Limb (tissue), 2 donors: ENCODE results near the gene FBXO5.
A peak's percentile ranks its signal among the peaks of the same experiment; 100 is the strongest.
"Not testable (repeated sequence)": the region's sequence is repeated elsewhere in the genome, so short reads cannot be mapped to it uniquely, and the experiment has no call there.

ENCODE experiments used
- DNase-seq, 2 donors: peaks; one replicate each; pipeline ENCODE4 v3.0.0-alpha.2; 2016; ENCODE audit errors: extremely low spot score in 2 of 2

The FBXO5 gene, protein sequence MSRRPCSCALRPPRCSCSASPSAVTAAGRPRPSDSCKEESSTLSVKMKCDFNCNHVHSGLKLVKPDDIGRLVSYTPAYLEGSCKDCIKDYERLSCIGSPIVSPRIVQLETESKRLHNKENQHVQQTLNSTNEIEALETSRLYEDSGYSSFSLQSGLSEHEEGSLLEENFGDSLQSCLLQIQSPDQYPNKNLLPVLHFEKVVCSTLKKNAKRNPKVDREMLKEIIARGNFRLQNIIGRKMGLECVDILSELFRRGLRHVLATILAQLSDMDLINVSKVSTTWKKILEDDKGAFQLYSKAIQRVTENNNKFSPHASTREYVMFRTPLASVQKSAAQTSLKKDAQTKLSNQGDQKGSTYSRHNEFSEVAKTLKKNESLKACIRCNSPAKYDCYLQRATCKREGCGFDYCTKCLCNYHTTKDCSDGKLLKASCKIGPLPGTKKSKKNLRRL

DNA sequence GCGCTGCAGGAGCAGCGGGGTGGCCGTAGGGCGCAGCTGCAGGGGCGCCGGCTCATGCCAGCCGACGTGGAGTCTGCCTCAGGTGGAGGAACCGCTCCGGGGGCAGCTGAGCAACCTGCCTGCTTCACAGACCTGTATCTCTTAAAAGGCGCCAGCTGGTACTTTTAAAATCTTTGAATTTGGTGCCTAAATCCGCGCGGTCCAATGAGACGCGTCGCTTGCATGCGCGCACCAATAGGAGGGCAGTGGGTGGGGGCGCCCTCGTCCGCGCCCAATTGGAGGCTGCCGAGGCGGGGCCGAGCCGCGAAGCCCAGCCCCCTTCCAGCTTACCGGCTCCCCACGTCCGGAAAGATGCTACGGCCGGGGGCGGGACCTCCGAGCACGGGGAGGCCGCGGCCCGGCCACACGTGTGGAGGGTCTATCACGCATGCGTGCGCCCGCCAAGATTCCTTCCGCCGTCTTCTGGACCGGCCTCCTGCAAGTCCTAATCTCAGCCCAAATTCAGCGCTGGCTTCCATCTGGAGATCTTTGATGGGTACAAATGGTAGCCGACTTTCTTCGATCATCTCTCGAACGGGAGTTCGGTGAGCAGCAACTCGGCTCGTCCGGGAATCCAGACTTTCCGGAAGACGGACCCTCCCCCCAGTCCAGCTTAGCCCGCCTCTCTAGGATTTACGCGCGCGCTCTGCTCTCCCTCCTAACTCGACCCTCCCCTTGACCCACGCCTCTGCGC, at the start of gene FBXO5:
Gene FBXO5 (minus strand): TSS at position 138 of the 733 bp plus-strand sequence. CDS start 82 bp downstream, at position 56.
- peak; percentile 97 to 98 for DNase-seq

DNA sequence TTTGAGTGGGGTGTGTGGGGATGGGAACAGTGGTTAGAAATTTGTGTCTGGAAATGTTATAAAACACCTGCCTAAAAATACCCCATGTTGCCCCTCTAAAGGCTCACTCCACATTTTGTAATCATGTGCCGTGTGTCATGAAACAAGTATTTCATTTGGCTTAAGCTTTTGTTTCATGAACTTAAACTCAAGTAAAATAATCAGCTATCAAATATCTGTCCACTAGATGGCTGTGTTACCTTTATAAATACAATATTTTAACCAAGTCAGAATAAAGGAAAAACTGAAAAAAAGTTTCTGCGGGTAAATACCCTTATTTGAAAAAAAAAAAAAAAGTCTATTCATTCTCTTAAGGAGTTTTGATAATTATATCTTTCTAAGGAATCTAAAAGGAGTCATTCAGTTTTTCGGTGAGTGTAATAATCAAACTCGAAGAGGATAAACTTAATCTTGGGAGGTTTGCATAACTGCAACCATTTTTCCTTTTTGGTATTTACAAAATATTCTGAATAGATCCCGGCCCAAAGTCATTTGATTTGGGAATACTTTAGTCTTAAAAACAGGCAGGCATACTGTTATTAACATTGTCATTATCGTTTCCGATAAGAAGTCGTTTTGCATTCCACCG, 49.5 kb upstream of the FBXO5 start:
- peak in 1 of 2 donors; percentile 49 for DNase-seq

DNA sequence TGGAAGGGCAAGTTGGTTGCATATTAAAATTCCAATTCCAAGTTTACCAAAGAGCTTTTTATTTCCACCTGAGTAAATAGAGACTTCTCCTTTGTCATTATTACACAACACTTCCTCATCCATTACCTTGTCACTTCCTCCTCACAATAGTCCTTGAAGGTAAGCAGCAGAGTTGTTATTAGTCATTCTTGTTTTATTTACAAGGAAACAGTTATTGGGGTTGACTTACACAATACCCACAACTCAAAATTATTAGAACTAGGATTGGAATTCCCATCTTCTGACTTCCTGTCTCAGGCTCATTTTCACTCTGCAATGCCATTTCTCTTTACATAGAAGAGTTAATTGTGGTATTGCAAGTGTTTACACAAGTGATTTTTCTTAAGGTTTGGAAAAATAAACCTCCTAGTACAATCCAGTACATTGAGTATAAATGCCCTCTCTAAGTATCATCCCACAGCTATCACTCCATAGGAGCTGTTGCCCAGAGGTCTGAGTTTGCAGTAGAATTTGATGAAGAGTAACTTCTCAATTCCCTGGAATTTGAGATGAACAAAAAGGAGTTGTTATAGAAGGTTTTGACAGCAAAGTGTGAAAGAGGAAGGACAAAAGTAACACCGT, 48.6 kb upstream of the FBXO5 start:
- DNase-seq: no peak

DNA sequence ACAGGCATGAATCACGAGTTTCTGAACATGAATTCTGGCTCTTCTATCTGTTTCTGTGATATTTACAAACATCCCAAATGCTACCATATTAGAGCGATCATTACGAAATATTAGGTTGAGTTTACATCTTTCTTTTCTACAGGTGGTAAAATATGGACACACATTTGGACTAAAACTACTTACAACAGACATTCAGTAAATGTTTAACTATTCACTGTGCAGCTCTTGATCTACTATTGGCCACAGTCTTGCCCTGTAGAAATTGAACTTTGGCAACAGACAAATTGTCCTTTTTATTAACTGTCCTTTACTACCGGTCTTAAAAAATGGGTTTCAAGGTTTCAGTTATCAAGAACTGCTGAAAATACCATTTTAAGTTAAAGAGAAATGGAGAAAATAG, 46.1 kb upstream of the FBXO5 start:
- no peak for DNase-seq

DNA sequence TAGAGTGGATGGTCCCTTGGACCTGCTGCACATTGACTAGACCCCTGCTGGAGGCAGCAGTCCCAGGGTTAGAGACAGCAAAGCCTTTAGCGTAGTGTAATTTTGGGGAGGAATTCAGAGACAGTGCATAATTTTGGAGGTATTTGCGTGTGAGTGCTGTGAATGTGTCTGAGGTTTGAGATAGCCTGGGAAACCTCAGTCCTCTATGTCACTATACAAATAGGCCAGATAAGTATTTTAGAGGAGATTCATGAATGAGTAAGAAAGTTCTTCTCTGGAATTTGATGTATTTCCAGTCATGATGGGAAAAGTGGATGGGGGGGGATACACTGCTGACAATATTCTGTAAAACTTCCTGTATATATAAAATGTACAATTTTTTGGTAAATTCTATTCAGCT, 45.4 kb upstream of the FBXO5 start:
- no peak for DNase-seq

DNA sequence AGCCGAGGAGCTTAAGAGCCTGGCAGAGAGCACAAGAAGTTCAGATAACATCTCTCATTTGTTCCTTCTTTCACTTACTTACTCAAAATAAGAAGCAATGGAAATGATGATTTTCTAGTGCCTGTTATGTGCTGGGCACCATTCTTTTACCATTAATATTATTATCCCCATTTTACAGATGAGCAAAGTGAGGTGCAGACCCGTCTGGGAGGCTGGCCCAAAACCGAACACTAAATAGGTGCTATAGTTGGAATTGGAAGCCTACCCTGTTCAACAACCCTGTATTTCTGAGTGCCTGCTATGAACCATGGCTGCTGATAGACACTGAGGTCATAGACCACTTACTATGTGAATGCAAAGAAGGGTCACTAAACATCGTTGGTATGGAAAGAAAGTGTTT, 44.6 kb upstream of the FBXO5 start:
- DNase-seq: no peak

DNA sequence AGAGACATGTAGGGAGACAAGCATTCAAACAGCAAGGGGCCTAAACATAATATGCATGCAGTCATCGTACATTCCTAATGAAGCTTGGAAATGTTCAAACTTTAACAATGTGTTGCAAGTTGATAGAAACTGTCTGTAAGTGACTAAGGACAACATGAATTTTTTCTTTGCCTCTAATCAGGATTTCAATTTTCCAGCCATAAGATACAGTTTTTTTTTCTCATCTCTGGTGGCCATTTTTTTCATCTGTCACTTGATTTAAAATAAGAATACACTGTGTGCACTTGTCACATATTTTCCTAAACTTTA, 41.8 kb upstream of the FBXO5 start:
- no peak for DNase-seq

DNA sequence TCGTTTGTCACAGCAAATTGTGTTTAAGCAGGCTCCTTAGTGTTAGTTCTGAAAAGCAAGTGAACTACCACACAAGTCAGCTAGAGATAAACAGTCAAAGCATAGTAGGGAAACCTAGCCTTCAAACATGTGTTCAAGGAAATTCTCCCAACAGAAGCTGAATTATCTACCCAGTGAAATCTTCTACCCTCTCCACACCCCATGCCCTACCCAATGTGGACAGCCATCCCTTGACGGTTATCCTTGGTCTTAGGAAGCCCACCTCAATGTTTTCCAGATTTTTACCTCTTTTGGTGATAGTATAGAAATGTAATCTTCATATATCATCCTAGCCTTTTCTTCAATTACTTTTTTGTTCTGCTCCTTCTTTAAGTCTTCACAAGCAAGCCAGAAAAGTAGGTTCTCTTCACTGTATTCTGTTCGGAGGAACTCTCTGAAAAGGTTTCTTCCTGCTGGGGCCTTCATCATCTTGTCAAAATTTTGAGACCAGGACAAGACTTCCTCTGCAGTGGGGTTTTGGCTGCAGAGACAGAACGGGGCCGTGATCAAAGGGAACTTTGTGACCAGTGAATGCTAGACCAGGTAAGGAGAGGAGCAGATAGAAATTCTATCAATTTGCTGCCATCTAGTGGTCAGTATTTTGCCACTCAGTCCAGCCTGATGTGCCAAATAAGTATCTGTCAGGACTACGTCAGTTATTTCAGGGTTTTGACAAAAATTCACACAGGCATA, 41.3 kb upstream of the FBXO5 start:
- peak; percentile 33 to 46 for DNase-seq

DNA sequence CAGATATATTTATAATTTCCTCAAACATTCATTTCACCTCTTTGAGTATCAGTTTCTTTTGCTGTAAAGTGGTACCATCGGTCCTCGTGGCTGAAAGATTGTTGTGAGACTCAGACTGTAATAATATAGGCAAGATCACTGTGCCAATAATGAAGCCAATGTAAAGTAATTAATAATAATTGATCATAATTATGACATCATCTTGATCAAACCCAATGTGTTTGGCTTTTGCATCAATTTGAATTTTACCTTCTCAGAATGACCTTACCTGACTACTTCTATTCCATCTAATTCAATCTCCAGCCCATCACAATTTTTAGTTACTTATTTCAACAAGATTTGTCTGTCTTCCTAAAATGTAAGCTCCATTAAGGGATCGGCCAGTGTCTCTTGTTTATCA, 35.5 kb upstream of the FBXO5 start:
- DNase-seq: no peak

DNA sequence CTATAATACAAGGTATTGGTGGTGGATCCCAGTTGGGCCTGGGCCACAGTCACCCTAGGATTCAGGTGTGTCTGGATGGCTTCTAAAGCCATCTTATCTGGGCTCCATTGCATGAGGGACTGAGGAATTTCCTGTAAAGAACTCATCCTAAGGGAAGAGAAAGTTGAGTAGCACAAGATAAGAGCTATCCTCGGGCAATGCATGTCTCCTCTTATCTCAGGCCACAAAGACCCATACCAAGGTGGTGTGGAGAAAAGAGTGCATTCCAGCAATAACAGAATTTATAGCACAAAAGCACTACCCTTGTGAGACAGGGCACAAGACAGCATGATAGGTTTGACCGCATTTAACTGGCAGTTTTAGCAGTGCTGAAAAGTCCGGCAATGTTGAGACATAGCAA, 34.0 kb upstream of the FBXO5 start:
- no peak for DNase-seq

DNA sequence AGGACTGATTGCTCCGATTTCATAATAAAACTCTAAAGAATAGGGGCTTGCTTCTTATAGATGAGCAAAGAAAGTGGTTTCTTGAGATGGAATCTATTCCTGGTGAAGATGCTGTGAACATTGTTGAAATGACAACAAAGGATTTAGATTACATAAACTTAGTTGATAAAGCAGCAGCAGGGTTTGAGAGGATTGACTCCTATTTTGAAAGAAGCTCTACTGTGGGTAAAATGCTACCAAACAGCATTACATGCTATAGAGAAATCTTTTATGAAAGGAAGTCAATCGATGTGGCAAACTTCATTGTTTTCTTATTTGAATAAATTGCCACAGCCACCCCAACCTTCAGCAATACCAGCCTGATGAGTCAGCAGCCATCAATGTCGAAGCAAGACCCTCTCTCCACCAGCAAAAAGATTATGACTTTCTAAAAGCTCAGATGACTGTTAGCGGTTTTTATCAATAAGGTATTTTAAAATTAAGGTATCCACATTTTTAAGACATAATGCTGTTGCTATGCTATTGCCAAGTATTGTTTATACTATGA, 32.3 kb upstream of the FBXO5 start:
- no peak for DNase-seq

DNA sequence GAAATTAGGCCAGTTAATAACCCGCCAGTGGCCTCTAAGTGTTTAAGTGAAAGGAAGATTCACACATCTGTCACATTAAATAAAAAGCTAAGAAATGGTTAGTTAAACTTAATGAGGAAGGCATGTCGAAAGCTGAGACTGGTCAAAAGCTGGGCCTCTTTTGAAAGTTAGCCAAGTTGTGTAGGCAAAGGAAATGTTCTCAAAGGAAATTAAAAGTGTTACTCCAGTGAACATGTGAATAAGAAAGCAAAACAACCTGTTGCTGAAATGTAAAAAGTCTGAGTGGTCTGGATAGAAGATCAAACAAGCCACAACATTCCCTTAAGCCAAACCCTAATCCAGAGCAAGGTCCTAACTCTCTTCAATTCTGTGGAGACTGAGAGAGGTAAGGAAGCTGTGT, 30.6 kb upstream of the FBXO5 start:
- no peak for DNase-seq

DNA sequence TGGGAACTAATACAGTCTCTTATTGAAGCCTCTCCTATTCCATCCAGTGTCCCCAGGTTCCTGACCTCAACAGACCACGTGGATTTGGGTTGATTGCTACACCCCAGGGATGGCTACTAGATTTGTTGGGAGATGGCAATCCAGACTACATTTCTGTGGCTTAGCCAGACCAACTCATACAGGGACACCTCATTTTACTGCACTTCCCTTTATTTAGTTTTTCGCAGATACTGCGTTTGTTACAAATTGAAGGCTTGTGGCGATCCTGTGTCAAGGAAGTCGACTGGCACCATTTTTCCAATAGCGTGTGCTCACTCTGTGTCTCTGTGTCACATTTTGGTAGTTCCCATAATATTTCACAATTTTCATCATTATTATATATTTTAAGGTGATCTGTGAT, 30.0 kb upstream of the FBXO5 start:
- no peak for DNase-seq

DNA sequence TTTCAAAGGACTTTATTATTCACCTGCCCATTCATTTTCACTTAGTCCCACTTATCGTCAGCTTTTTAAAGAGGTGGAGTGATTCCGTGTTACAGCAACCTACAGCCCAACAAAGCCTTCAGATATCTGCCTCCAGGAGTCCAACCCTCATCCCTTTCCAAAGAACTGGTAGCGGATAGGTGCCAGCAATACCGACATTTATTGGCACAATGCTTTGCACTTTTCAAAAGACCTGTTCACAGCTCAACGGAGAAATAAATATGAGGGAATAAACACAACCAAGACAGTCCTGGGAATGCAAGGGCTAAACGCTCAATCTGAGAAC, 20.5 kb upstream of the FBXO5 start:
- no peak for DNase-seq

DNA sequence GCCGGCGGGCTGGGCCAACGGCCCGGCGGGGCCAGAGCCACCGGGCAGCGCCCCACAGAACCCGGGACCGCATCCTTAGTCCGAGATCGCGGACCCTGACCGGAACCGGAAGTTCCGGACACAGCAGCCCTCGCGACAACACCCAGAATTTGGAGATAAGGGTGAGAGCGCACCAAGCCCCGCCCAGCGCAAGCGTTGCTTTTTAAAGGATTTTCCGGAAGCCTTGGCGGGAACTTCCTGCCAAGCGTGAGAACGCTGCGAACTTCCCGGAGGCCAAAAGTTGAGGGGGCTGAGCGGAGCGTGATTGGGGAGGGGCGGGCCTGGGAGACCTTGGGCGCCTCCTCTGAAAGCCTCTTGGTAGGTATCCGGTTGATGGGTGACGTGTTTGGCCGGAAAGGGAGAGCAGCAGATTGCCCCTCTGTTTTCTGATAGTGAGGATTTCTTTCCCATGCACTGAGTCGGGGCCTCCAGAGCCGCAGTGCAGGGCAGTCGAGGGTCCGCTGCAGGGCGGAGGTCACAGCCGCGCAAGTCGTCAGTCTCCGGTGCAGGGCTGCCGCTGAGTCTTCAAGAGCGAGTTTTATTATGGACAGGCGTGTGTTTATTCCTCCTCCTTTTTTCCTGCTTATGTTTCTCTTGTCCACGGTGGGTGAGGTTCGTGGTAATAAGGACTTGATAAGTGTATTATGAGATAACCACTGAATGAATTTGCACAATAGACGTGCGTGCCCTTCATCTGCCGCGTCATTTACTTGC, 19.9 kb upstream of the FBXO5 start, which contains the start of gene MTRF1L:
Gene MTRF1L (minus strand): TSS at position 97 of the 753 bp plus-strand sequence. CDS start 24 bp downstream, at position 73.
- DNase-seq: peak; percentile 94 to 96

DNA sequence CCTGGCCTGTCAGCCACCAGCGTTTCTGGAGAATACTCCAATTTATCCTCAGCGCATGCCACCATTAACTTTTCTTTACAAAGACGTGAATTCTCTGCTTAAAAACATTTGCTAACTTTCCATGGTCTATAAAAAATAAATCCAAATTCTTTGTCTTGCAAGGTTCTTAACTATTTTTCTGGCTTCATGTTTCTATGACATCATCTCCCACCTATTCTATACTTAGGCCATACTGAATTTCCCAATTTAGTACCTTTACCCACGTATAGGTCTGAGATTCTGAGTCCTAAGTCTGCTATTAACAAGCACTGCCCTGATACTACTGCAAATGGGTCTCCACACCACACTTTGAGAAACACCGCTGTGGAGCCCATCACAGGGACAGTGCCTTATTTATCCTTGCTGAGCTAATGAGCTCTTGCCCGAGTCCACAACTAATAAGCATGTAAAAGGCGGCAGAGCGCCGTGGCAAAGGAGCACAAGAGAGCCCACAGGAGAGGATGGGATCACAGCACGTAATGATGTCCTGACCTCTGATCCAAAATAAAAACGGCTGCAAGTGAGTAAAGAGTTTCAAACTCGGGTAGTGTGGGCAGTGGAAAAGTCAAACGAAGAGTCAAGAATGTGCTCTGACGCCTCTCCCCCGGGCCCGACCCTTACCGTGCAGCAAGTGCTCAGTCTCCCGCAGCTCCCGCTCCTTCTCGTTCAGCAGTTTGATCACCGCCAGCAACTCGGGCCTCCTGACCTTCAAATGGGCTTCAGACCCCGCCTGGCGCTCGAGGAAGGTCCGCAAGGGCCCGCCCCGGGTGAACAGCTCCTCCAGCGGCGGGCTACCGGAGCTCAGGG, 19.1 kb upstream of the FBXO5 start:
- no peak for DNase-seq

DNA sequence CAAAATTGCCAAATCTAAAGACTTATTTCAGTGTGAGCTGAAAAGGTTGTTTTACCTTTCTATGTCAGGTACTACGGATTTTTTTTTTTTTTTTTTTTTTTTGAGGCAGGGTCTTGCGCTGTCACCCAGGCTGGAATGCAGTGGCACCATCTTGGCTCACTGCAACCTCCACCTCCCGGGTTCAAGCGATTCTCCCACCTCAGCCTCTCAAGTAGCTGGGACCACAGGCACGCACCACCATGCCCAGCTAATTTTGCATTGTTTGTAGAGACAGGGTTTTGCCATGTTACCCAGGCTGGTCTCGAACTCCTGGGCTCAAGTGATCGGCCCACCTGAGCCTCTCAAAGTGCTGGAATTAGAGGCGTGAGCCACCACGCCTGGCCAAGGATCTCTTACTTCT, 17.9 kb upstream of the FBXO5 start:
- not testable (repeated sequence) for DNase-seq

DNA sequence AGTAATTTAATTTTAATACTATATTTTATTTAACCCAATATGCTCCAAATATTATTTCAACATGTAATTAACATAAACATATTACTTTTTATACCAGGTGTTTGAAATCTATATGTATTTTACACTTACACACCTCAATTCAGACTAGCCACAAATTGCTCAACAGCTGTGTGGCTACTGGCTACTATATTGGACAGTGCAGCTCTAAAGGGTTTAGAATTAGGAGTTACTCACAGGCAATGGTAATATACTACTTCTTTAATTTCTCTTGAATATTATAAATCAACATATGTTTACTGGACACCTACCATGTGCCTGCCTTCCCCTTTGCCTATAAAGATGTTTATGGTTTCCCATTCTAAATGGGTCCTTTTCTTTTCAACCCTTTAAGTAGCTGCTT, 17.4 kb upstream of the FBXO5 start:
- DNase-seq: no peak

DNA sequence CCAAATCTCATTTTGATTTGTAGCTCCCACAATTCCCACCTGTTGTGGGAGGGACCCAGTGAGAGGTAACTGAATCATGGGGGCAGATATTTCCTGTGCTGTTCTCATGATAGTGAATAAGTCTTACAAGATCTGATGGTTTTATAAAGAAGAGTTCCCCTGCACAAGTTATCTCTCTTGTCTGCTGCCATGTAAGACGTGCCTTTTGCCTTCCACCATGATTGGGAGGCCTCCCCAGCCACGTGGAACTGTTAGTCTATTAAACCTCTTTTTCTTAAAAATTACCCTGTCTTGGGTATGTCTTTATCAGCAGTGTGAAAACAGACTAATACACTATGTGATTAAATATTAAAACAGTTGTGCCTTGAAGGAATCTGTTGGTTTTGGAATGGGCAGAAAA, 16.7 kb upstream of the FBXO5 start:
- not testable (repeated sequence) for DNase-seq
